NB4 (cell line): ENCODE results near the gene KCTD4.

ENCODE experiments used
- MAX ChIP-seq: IDR thresholded peaks from 2 replicates; pipeline ENCODE4 v1.6.1; 2011; ENCODE audit warnings: low read depth, low read length
- POLR2A ChIP-seq: IDR thresholded peaks from 2 replicates; pipeline ENCODE4 v1.6.1; 2011; ENCODE audit warnings: mild to moderate bottlenecking; ENCODE audit not compliant: insufficient read length; ENCODE audit errors: extremely low read depth
- TF ChIP-seq, protein P1 (sequence below): IDR thresholded peaks from one replicate; pipeline ENCODE4 v1.5.1; 2012; ENCODE audit warnings: low read depth, low read length

- TF ChIP-seq, protein P1, sequence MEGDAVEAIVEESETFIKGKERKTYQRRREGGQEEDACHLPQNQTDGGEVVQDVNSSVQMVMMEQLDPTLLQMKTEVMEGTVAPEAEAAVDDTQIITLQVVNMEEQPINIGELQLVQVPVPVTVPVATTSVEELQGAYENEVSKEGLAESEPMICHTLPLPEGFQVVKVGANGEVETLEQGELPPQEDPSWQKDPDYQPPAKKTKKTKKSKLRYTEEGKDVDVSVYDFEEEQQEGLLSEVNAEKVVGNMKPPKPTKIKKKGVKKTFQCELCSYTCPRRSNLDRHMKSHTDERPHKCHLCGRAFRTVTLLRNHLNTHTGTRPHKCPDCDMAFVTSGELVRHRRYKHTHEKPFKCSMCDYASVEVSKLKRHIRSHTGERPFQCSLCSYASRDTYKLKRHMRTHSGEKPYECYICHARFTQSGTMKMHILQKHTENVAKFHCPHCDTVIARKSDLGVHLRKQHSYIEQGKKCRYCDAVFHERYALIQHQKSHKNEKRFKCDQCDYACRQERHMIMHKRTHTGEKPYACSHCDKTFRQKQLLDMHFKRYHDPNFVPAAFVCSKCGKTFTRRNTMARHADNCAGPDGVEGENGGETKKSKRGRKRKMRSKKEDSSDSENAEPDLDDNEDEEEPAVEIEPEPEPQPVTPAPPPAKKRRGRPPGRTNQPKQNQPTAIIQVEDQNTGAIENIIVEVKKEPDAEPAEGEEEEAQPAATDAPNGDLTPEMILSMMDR = no peak
- TF ChIP-seq MAX = no peak
- TF ChIP-seq POLR2A = no peak
Observed at GRCh38 chr13:45166858-45167257, 34.0 kb downstream of the KCTD4 start.
